Transverse colon (tissue), 4 donors: ENCODE data around the gene MAP6. TPM values are rescaled to one million over a fixed set of nuclear protein-coding genes. Genes with fewer than 3 reads are reported as not detected.
"Not testable (repeated sequence)": the region's sequence is repeated elsewhere in the genome, so short reads cannot be mapped to it uniquely, and the experiment has no call there.

Source experiments
- DNase-seq: peaks from one replicate; pipeline ENCODE4 v3.0.0-alpha.2; 2019
- H3K27ac ChIP-seq, 4 donors: fragments of 200-600 bp; sonication (generic); 2 replicates each; pipeline ENCODE4 v1.5.1; 2016 to 2018; ENCODE audit warnings: inconsistent platforms in 4 of 4
- H3K27me3 ChIP-seq: fragments of 200-600 bp; sonication (generic); 2 replicates; pipeline ENCODE4 v1.5.1; 2017; ENCODE audit warnings: inconsistent platforms
- H3K36me3 ChIP-seq, 4 donors: fragments of 200-600 bp; sonication (generic); 2 replicates each; pipeline ENCODE4 v1.5.1; 2017 to 2019; ENCODE audit warnings: inconsistent platforms in 4 of 4
- H3K4me1 ChIP-seq, 4 donors: fragments of 200-600 bp; sonication (generic); 2 replicates each; pipeline ENCODE4 v1.5.1; 2017 to 2020; ENCODE audit warnings: inconsistent platforms in 4 of 4
- H3K4me3 ChIP-seq, 4 donors: fragments of 200-600 bp; sonication (generic); 1 replicate in 1 of 4; 2 replicates in 3 of 4; pipeline versions ENCODE4 v1.5.1 to v1.6.1; 2017 to 2019; ENCODE audit warnings: inconsistent platforms in 4 of 4
- H3K9me3 ChIP-seq, 2 donors: fragments of 200-600 bp; sonication (generic); 2 replicates each; pipeline ENCODE4 v1.5.1; 2017 to 2019; ENCODE audit warnings: inconsistent platforms in 2 of 2
- CTCF ChIP-seq, 5 experiments: fragments of 200-600 bp in 3 of 5; fragments of 450-650 bp in 2 of 5; sonication (generic) in 3 of 5; IDR thresholded peaks; 1 replicate in 2 of 5; 2 replicates in 3 of 5; pipeline ENCODE4 v1.5.1; 2016 to 2017; ENCODE audit warnings: antibody characterized with exemption in 5 of 5, inconsistent platforms in 3 of 5, mild to moderate bottlenecking in 2 of 5, moderate library complexity in 1 of 5
- EP300 ChIP-seq: sonication (generic); formaldehyde crosslinking; IDR thresholded peaks from one replicate; pipeline ENCODE4 v1.6.1; 2017; ENCODE audit warnings: antibody characterized with exemption, low read depth
- POLR2A ChIP-seq: fragments of 450-650 bp; IDR thresholded peaks from one replicate; pipeline ENCODE4 v1.6.1; 2016; ENCODE audit warnings: antibody characterized with exemption, mild to moderate bottlenecking, moderate library complexity
- POLR2AphosphoS5 ChIP-seq, 3 donors: sonication (generic); formaldehyde crosslinking; IDR thresholded peaks; one replicate each; pipeline ENCODE4 v1.6.1; 2016; ENCODE audit warnings: antibody characterized with exemption in 3 of 3
- WGBS, 2 donors: methylation state at CpG; one replicate each; pipeline ENCODE4 v1.1.5; 2018; ENCODE audit warnings: low coverage in 1 of 2; 5-methylcytosine and 5-hydroxymethylcytosine counted together
- in situ Hi-C, 4 donors: fragments of 200-750 bp; cut with MboI; loops; one replicate each; pipeline versions ENCODE4 v1.15.0 to v1.15.1; 2017; ENCODE audit warnings: low sequenced_read_pairs in 3 of 4, low pct_ligation_motif_present in 1 of 4, low pct_unique_long_range_greater_than_20kb in 1 of 4
- intact Hi-C: fragments of 100-400 bp; cut with DNase I; formaldehyde crosslinking; loops from one replicate; pipeline ENCODE4 v1.15.1; 2023; ENCODE audit warnings: low total_unique reads
- total RNA-seq, 4 donors: library from RNA; depleted of rRNA; stranded (reverse); fragments of >200 nt; gene quantifications; one replicate each; pipeline ENCODE4 v1.1.0, GENCODE V29; 2016

Gene MAP6
- total RNA-seq, 4 donors from 2014 or later, result 1.9 to 6.4 (median 3.0) TPM

GRCh38 chr11:75586395-75586794 lies 82.4 kb downstream of the MAP6 start:
- in situ Hi-C loops, result no loop called here
- TF ChIP-seq EP300 (no peak), POLR2A (no peak), POLR2AphosphoS5 (IDR thresholded peaks at IDR 0.05) (no peak), CTCF (IDR thresholded peaks at IDR 0.05) (no peak)
- no peak overlapping the region for H3K27ac ChIP-seq
- H3K36me3 ChIP-seq, result no peaks in the 10 kb centered on the region
- H3K4me1 ChIP-seq, result peaks cover 0 to 13% (median 4%) of the 10 kb centered on the region in 4 donors
- peaks cover 9% of the 10 kb centered on the region for H3K27me3 ChIP-seq
- no peaks in the 10 kb centered on the region for H3K9me3 ChIP-seq
- H3K4me3 ChIP-seq, result no peak overlapping the region
- DNase-seq, result no peak
- intact Hi-C loops, result no loop called here
- 87% methylated on average over 3 of the region's 3 CpGs; no CpG with 5 or more reads in 1 of the 2 donors for WGBS, 2 donors

GRCh38 chr11:75585293-75585670 lies 83.6 kb downstream of the MAP6 start:
- Histone ChIP-seq H3K36me3 (no peaks in the 10 kb centered on the region), H3K4me1 (peaks cover 0 to 13% (median 4%) of the 10 kb centered on the region in 4 donors), H3K4me3 (no peak overlapping the region), H3K9me3 (no peaks in the 10 kb centered on the region), H3K27ac (no peak overlapping the region), H3K27me3 (peaks cover 9% of the 10 kb centered on the region)
- no peak for DNase-seq
- 88% methylated on average over 8 of the region's 8 CpGs; no CpG with 5 or more reads in 1 of the 2 donors for WGBS, 2 donors
- intact Hi-C loops (no loop called here), in situ Hi-C loops (no loop called here)
- TF ChIP-seq POLR2AphosphoS5 (IDR thresholded peaks at IDR 0.05) (no peak), EP300 (no peak)

- 73 to 86% methylated on average over 4 to 12 of the region's 12 CpGs for WGBS, 2 donors
- in situ Hi-C loops, H3K4me3 ChIP-seq, H3K9me3 ChIP-seq, DNase-seq, H3K36me3 ChIP-seq, H3K27me3 ChIP-seq: not testable (repeated sequence)
- Histone ChIP-seq H3K4me1 (peaks cover 0 to 13% (median 4%) of the 10 kb centered on the region in 4 donors), H3K27ac (peak overlapping the region; percentile 87 to 95 (median 92))
- intact Hi-C loops, result loop anchor here (5.0 kb wide), 1 partner anchor 37 kb away; no protein-coding TSS in a partner anchor
These were observed 84.1 kb downstream of the MAP6 start for GRCh38 chr11:75584659-75585292.

- no peaks in the 10 kb centered on the region for H3K36me3 ChIP-seq
- peak overlapping the region; percentile 20 to 71 (median 64) for H3K4me3 ChIP-seq
- peaks cover 9% of the 10 kb centered on the region for H3K27me3 ChIP-seq
- DNase-seq, result peak; percentile 45
- TF ChIP-seq POLR2AphosphoS5 (IDR thresholded peaks at IDR 0.05) (peak in 1 of 3 donors; percentile 11), POLR2A (peak; percentile 29), CTCF (IDR thresholded peaks at IDR 0.05) (no peak), EP300 (no peak)
- intact Hi-C loops (loop anchor here (5.0 kb wide), 1 partner anchor 37 kb away; no protein-coding TSS in a partner anchor), in situ Hi-C loops (no loop called here)
- H3K27ac ChIP-seq, result peak overlapping the region; percentile 87 to 95 (median 92)
- no peaks in the 10 kb centered on the region for H3K9me3 ChIP-seq
- H3K4me1 ChIP-seq, result peaks cover 0 to 13% (median 4%) of the 10 kb centered on the region in 4 donors
- 0 to 32% methylated on average over 12 to 40 of the region's 42 CpGs for WGBS, 2 donors
These were observed 84.8 kb downstream of the MAP6 start for GRCh38 chr11:75583718-75584658.
